Upper lobe of left lung (tissue), 4 donors: ENCODE results near the gene RSRC1.

Experiments used
- CTCF ChIP-seq, 6 experiments: fragments of 450-650 bp in 4 of 6; fragments of 200-600 bp in 2 of 6; sonication (generic) in 2 of 6; IDR thresholded peaks; one replicate each; pipeline ENCODE4 v1.5.1; 2016 to 2019; ENCODE audit warnings: antibody characterized with exemption in 6 of 6
- POLR2AphosphoS5 ChIP-seq, 2 donors: sonication (generic); formaldehyde crosslinking; IDR thresholded peaks; one replicate each; pipeline ENCODE4 v1.5.1; 2017; ENCODE audit warnings: antibody characterized with exemption in 2 of 2

- TF ChIP-seq CTCF (IDR thresholded peaks at IDR 0.05), result no peak
- TF ChIP-seq POLR2AphosphoS5 (IDR thresholded peaks at IDR 0.05), result no peak
These were observed 285.5 kb downstream of the RSRC1 start for GRCh38 chr3:158395421-158395820.
